Neuronal stem cell (in vitro differentiated cells): ENCODE results near the gene RAB25.
A peak's percentile ranks its signal among the peaks of the same experiment; 100 is the strongest.

Experiments
- DNase-seq: peaks from one replicate; pipeline ENCODE4 v3.0.0-alpha.2; 2013; ENCODE audit warnings: low spot score
- H2AFZ ChIP-seq: one replicate; pipeline ENCODE4 v1.6.1; 2013; ENCODE audit warnings: mild to moderate bottlenecking, low read length, inconsistent platforms
- H2AK5ac ChIP-seq: 2 replicates; pipeline ENCODE4 v1.6.1; 2013; ENCODE audit warnings: low read depth, mild to moderate bottlenecking, inconsistent platforms, low read length, moderate library complexity, mixed read lengths
- H2BK120ac ChIP-seq: 2 replicates; pipeline ENCODE4 v1.6.1; 2013; ENCODE audit warnings: low read depth, mild to moderate bottlenecking, inconsistent platforms, low read length, moderate library complexity, mixed read lengths
- H2BK12ac ChIP-seq: one replicate; pipeline ENCODE4 v1.6.1; 2013; ENCODE audit warnings: low read length, inconsistent platforms
- H2BK15ac ChIP-seq: 2 replicates; pipeline ENCODE4 v1.6.1; 2013; ENCODE audit warnings: mild to moderate bottlenecking, low read length, inconsistent platforms, mixed read lengths
- H2BK5ac ChIP-seq: one replicate; pipeline ENCODE4 v1.6.1; 2013; ENCODE audit warnings: inconsistent platforms, mild to moderate bottlenecking, low read length, moderate library complexity
- H3K14ac ChIP-seq: one replicate; pipeline ENCODE4 v1.6.1; 2013; ENCODE audit warnings: low read length, inconsistent platforms
- H3K18ac ChIP-seq: 2 replicates; pipeline ENCODE4 v1.6.1; 2013; ENCODE audit warnings: low read length, inconsistent platforms
- H3K23ac ChIP-seq: 2 replicates; pipeline ENCODE4 v1.6.1; 2013; ENCODE audit warnings: low read depth, mild to moderate bottlenecking, mixed read lengths, low read length, inconsistent platforms; ENCODE audit not compliant: poor library complexity
- H3K27ac ChIP-seq: replicated peaks from 3 replicates; pipeline ENCODE4 v1.5.1; 2013; ENCODE audit warnings: low read length, inconsistent platforms
- H3K27me3 ChIP-seq, 3 experiments: 2 replicates each; pipeline ENCODE4 v1.6.1; 2013; ENCODE audit warnings: low read length in 3 of 3, mild to moderate bottlenecking in 2 of 3, inconsistent platforms in 1 of 3, low read depth in 1 of 3, mixed read lengths in 1 of 3, moderate library complexity in 1 of 3; ENCODE audit not compliant: control insufficient read depth in 3 of 3, insufficient read depth in 3 of 3
- H3K36me3 ChIP-seq, 2 donors: replicated peaks in 1 of 2; 2 replicates each; pipeline ENCODE4 v1.6.1; 2013; ENCODE audit warnings: low read length in 2 of 2; ENCODE audit not compliant: control insufficient read depth in 2 of 2, insufficient read depth in 2 of 2
- H3K4ac ChIP-seq: 2 replicates; pipeline ENCODE4 v1.6.1; 2013; ENCODE audit warnings: inconsistent platforms, mild to moderate bottlenecking, low read length, moderate library complexity
- H3K4me1 ChIP-seq, 2 donors: 1 replicate in 1 of 2; 2 replicates in 1 of 2; pipeline ENCODE4 v1.6.1; 2013; ENCODE audit warnings: low read length in 2 of 2, low read depth in 1 of 2; ENCODE audit not compliant: control insufficient read depth in 2 of 2, insufficient read depth in 1 of 2
- H3K4me2 ChIP-seq: one replicate; pipeline ENCODE4 v1.6.1; 2013; ENCODE audit warnings: mild to moderate bottlenecking, low read length, inconsistent platforms; ENCODE audit not compliant: insufficient read depth, poor library complexity, severe bottlenecking
- H3K4me3 ChIP-seq, 2 donors: 2 replicates each; pipeline ENCODE4 v1.5.1; 2013; ENCODE audit warnings: low read length in 2 of 2, mild to moderate bottlenecking in 2 of 2, inconsistent platforms in 1 of 2, moderate library complexity in 1 of 2
- H3K79me1 ChIP-seq: one replicate; pipeline ENCODE4 v1.6.1; 2013; ENCODE audit warnings: low read depth, mild to moderate bottlenecking, inconsistent platforms, low read length, moderate library complexity
- H3K9ac ChIP-seq: one replicate; pipeline ENCODE4 v1.6.1; 2013; ENCODE audit warnings: mild to moderate bottlenecking, low read depth, low read length, inconsistent platforms; ENCODE audit not compliant: poor library complexity
- H3K9me3 ChIP-seq, 2 donors: replicated peaks in 1 of 2; 2 replicates each; pipeline versions ENCODE3 to v1.6.1; 2013; ENCODE audit warnings: low read length in 2 of 2, mild to moderate bottlenecking in 2 of 2, inconsistent platforms in 1 of 2, low read depth in 1 of 2, mixed read lengths in 1 of 2, moderate library complexity in 1 of 2; ENCODE audit not compliant: control insufficient read depth in 2 of 2, insufficient read depth in 1 of 2
- H4K8ac ChIP-seq: one replicate; pipeline ENCODE4 v1.6.1; 2013; ENCODE audit warnings: low read depth, mild to moderate bottlenecking, inconsistent platforms, low read length, moderate library complexity
- H4K91ac ChIP-seq: one replicate; pipeline ENCODE4 v1.6.1; 2013; ENCODE audit warnings: low read length, low read depth, mild to moderate bottlenecking, inconsistent platforms; ENCODE audit not compliant: poor library complexity
- WGBS, 2 donors: extraction: QIAGEN DNeasy Blood & Tissue Kit; methylation state at CpG; one replicate each; pipeline ENCODE4 v1.1.7; 2013; ENCODE audit warnings: missing lambda C conversion rate in 2 of 2, mixed read lengths in 1 of 2; ENCODE audit not compliant: insufficient read length in 2 of 2, insufficient replicate concordance in 1 of 2; ENCODE audit errors: extremely low coverage in 2 of 2; 5-methylcytosine and 5-hydroxymethylcytosine counted together

RAB25 gene

DNA sequence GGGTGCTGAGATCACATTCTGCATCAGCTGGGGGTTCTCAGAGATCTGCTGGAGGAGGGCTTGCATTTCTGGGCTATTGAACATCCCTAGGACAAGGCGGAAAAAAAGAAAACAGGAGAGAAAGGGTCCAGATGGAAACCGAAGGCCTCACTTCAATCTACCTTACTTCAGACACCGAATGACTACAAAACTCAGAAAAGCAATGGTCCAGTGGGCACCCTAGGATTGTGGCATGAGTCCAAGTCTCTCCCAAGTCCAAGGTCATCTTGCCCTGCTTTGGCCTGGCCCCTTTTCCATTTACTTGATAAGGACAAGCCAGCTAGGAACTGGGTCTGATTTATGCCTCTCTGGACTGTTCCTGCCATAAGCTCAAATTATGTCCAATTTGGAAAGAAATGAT is 18.1 kb upstream of the RAB25 start:
- Histone ChIP-seq H3K4me2 (no peak overlapping the region), H2BK12ac (no peak overlapping the region), H3K4ac (no peak overlapping the region), H2BK5ac (no peak overlapping the region), H3K79me1 (peaks cover 1% of the 10 kb centered on the region), H4K91ac (no peak overlapping the region), H3K4me1 (no peaks in the 10 kb centered on the region), H2BK120ac (no peak overlapping the region), H2BK15ac (no peak overlapping the region), H3K14ac (no peak overlapping the region), H4K8ac (no peak overlapping the region), H3K27ac (no peak overlapping the region), H3K4me3 (no peak overlapping the region), H3K27me3 (no peaks in the 10 kb centered on the region), H2AFZ (no peak overlapping the region), H3K36me3 (peaks cover 33 to 89% of the 10 kb centered on the region in 2 donors), H3K9ac (no peak overlapping the region), H3K18ac (no peak overlapping the region), H3K23ac (no peak overlapping the region), H2AK5ac (no peak overlapping the region), H3K9me3 (no peaks in the 10 kb centered on the region)
- WGBS, 2 donors = no CpG with 5 or more reads among the region's 3 CpGs
- no peak for DNase-seq

DNA sequence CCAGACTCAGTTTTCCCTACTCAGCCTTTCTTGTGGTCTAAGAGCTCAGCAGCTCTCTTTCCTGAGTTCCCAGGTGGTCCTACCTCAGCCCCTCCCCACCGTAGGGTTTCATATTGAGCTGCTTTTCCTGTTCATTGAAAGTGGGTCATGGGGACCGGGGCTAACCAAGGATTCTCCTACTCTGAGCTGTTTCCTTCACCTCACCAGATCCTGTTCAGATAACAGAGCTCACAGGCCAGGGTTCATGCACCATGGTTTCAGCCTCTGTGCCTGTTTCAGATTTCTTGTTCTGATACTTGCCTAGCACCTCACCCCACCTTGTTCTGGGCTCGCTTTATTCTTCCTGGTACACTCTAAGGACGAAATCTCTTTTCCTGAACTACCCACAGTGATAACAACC is 15.9 kb upstream of the RAB25 start:
- no peak overlapping the region for H2BK120ac ChIP-seq
- no peak for DNase-seq
- H3K18ac ChIP-seq = no peak overlapping the region
- H3K36me3 ChIP-seq = peaks cover 51 to 91% of the 10 kb centered on the region in 2 donors
- H3K9me3 ChIP-seq = no peaks in the 10 kb centered on the region
- no peak overlapping the region for H3K4me2 ChIP-seq
- no peak overlapping the region for H3K23ac ChIP-seq
- no peak overlapping the region for H3K27ac ChIP-seq
- no peak overlapping the region for H4K91ac ChIP-seq
- no peak overlapping the region for H2BK15ac ChIP-seq
- no peak overlapping the region for H2BK12ac ChIP-seq
- H3K4ac ChIP-seq = no peak overlapping the region
- no peak overlapping the region for H4K8ac ChIP-seq
- H3K14ac ChIP-seq = no peak overlapping the region
- no peaks in the 10 kb centered on the region for H3K27me3 ChIP-seq
- H3K79me1 ChIP-seq = peaks cover 7% of the 10 kb centered on the region
- no peaks in the 10 kb centered on the region for H3K4me1 ChIP-seq
- H3K4me3 ChIP-seq = no peak overlapping the region
- H2BK5ac ChIP-seq = no peak overlapping the region
- no peak overlapping the region for H3K9ac ChIP-seq
- no peak overlapping the region for H2AFZ ChIP-seq
- no CpG with 5 or more reads among the region's 4 CpGs for WGBS, 2 donors
- no peak overlapping the region for H2AK5ac ChIP-seq

DNA sequence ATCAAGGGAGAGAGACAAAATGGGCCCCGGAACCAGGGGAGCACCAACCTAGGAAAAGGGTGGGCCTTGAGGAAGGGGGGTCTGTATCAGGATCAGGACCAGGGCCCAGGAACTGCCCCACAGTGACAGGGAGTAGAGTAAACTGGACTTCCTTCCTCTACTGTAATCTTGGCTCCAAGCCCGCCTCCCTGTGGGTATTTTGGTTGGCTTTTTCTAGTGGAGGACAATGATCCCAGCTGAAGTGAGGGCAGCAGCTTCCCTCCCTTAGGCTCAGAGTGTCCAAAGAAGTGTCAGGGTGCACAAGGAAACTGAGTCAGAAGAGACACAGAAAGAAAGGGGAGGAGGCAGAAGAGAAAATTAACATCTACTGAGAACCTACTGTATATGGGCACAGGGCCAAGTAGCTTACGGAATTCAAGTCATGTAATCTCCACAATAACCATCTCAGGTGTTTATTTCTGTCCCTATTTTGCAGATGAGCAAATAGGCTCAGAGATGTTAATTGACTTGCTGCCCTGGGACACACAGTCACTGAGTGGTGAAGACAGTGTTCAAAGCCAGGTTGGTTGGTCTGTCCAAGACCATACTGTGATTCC is 12.2 kb upstream of the RAB25 start:
- peaks cover 0 to 2% of the 10 kb centered on the region in 2 donors for H3K4me1 ChIP-seq
- H3K79me1 ChIP-seq = peaks cover 10% of the 10 kb centered on the region
- no CpG with 5 or more reads among the region's 3 CpGs for WGBS, 2 donors
- no peak overlapping the region for H2BK120ac ChIP-seq
- no peak overlapping the region for H3K4ac ChIP-seq
- no peak for DNase-seq
- H3K9ac ChIP-seq = no peak overlapping the region
- H3K36me3 ChIP-seq = peaks cover 39 to 75% of the 10 kb centered on the region in 2 donors
- H2BK5ac ChIP-seq = no peak overlapping the region
- H4K8ac ChIP-seq = no peak overlapping the region
- no peak overlapping the region for H2BK12ac ChIP-seq
- H3K9me3 ChIP-seq = no peaks in the 10 kb centered on the region
- H3K27me3 ChIP-seq = no peaks in the 10 kb centered on the region
- no peak overlapping the region for H3K27ac ChIP-seq
- H3K23ac ChIP-seq = no peak overlapping the region
- H3K4me2 ChIP-seq = no peak overlapping the region
- H3K18ac ChIP-seq = no peak overlapping the region
- H3K4me3 ChIP-seq = no peak overlapping the region
- H2BK15ac ChIP-seq = no peak overlapping the region
- H3K14ac ChIP-seq = no peak overlapping the region
- H4K91ac ChIP-seq = no peak overlapping the region
- no peak overlapping the region for H2AFZ ChIP-seq
- no peak overlapping the region for H2AK5ac ChIP-seq

DNA sequence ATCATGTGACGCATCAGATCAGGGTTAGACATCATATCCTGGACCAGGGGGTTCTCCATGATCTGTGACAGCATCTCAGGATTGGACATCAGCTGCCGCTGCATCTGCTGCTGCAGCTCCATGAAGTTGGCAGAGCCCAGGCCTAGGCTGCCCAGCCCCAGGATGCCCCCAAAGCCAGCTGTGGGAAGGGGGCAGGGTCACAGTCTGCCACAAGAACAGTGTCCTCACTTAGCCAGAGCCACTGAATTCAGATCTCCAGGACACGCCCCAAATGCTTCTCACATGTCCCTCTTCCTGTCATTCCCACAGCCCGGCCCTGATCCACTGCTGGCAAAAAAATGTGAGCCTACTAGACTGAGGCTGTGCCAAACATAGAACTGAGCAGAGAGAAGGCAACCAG is 10.6 kb upstream of the RAB25 start:
- Histone ChIP-seq H3K27ac (no peak overlapping the region), H4K91ac (no peak overlapping the region), H3K4me3 (no peak overlapping the region), H2BK5ac (no peak overlapping the region), H3K27me3 (no peaks in the 10 kb centered on the region), H3K4ac (no peak overlapping the region), H2BK120ac (no peak overlapping the region), H3K9ac (no peak overlapping the region), H3K18ac (no peak overlapping the region), H2AFZ (no peak overlapping the region), H3K4me1 (peaks cover under 1 to 3% of the 10 kb centered on the region in 2 donors), H3K23ac (peak overlapping the region; percentile 47), H2BK12ac (no peak overlapping the region), H3K9me3 (no peaks in the 10 kb centered on the region), H4K8ac (no peak overlapping the region), H3K36me3 (peaks cover 26 to 61% of the 10 kb centered on the region in 2 donors), H3K14ac (no peak overlapping the region), H3K79me1 (peaks cover 13% of the 10 kb centered on the region), H3K4me2 (no peak overlapping the region), H2AK5ac (no peak overlapping the region), H2BK15ac (no peak overlapping the region)
- WGBS, 2 donors = no CpG with 5 or more reads among the region's 4 CpGs
- no peak for DNase-seq
